CD14-positive monocyte (primary cell): Measurements from ENCODE around the gene PIK3R6. TPM values are rescaled to one million over a fixed set of nuclear protein-coding genes. Genes with fewer than 3 reads are reported as not detected.

Experiments
- DNase-seq, 3 donors: peaks; one replicate each; pipeline ENCODE4 v3.0.0-alpha.2; 2011 to 2022
- H2AFZ ChIP-seq: 2 replicates; pipeline ENCODE4 v1.6.0; 2012; ENCODE audit warnings: mild to moderate bottlenecking, low read depth, low read length, inconsistent platforms; ENCODE audit not compliant: insufficient read depth, poor library complexity, severe bottlenecking
- H3K27ac ChIP-seq, 2 donors: 1 replicate in 1 of 2; 2 replicates in 1 of 2; pipeline ENCODE4 v1.5.1; 2012 to 2013; ENCODE audit warnings: low read length in 2 of 2, control low read depth in 1 of 2, inconsistent platforms in 1 of 2, low read depth in 1 of 2, mild to moderate bottlenecking in 1 of 2
- H3K27me3 ChIP-seq, 2 donors: one replicate each; pipeline versions ENCODE4 v1.6.0 to v1.6.1; 2011 to 2013; ENCODE audit warnings: low read length in 2 of 2; ENCODE audit not compliant: control insufficient read depth in 2 of 2, insufficient read depth in 2 of 2
- H3K36me3 ChIP-seq, 2 donors: replicated peaks in 1 of 2; 1 replicate in 1 of 2; 2 replicates in 1 of 2; pipeline versions ENCODE4 v1.5.1 to v1.6.1; 2012 to 2013; ENCODE audit warnings: low read length in 2 of 2, control low read depth in 1 of 2, inconsistent platforms in 1 of 2, mild to moderate bottlenecking in 1 of 2; ENCODE audit not compliant: insufficient read depth in 2 of 2, control insufficient read depth in 1 of 2
- H3K4me1 ChIP-seq, 2 donors: 1 replicate in 1 of 2; 2 replicates in 1 of 2; pipeline versions ENCODE4 v1.5.1 to v1.6.1; 2012 to 2013; ENCODE audit warnings: low read length in 2 of 2, control low read depth in 1 of 2, inconsistent platforms in 1 of 2, mild to moderate bottlenecking in 1 of 2, moderate library complexity in 1 of 2; ENCODE audit not compliant: insufficient read depth in 2 of 2, control insufficient read depth in 1 of 2
- H3K4me2 ChIP-seq: replicated peaks from 2 replicates; pipeline ENCODE3; 2012; ENCODE audit warnings: low read length, moderate library complexity, mild to moderate bottlenecking; ENCODE audit not compliant: poor library complexity, severe bottlenecking; ENCODE audit errors: extremely low read depth
- H3K4me3 ChIP-seq, 3 experiments: fragments of 200-600 bp in 1 of 3; sonication (generic) in 1 of 3; replicated peaks in 1 of 3; 1 replicate in 2 of 3; 2 replicates in 1 of 3; pipeline ENCODE4 v1.5.1; 2011 to 2013; ENCODE audit warnings: low read length in 3 of 3, mild to moderate bottlenecking in 3 of 3, control low read depth in 2 of 3, low read depth in 2 of 3, inconsistent platforms in 1 of 3, moderate library complexity in 1 of 3
- H3K79me2 ChIP-seq: 2 replicates; pipeline ENCODE4 v1.6.0; 2012; ENCODE audit warnings: mild to moderate bottlenecking, control low read depth, inconsistent platforms, low read length, moderate library complexity; ENCODE audit not compliant: insufficient read depth
- H3K9ac ChIP-seq: 2 replicates; pipeline ENCODE4 v1.6.0; 2017; ENCODE audit warnings: low read length, mild to moderate bottlenecking; ENCODE audit not compliant: insufficient read depth, poor library complexity, severe bottlenecking
- H3K9me3 ChIP-seq, 2 donors: replicated peaks in 1 of 2; 1 replicate in 1 of 2; 2 replicates in 1 of 2; pipeline versions ENCODE4 v1.5.1 to v1.6.1; 2012 to 2013; ENCODE audit warnings: low read length in 2 of 2, control low read depth in 1 of 2; ENCODE audit not compliant: control insufficient read depth in 1 of 2, insufficient read depth in 1 of 2
- H4K20me1 ChIP-seq: 2 replicates; pipeline ENCODE4 v1.6.0; 2012; ENCODE audit warnings: mild to moderate bottlenecking, low read length, control low read depth, moderate library complexity; ENCODE audit not compliant: insufficient read depth
- H3K27ac Mint-ChIP-seq, 7 donors: one replicate each; pipeline ENCODE4 v1.8.0; 2020; ENCODE audit warnings: mild to moderate bottlenecking in 7 of 7, mixed read lengths in 7 of 7, moderate library complexity in 6 of 7, inconsistent platforms in 2 of 7
- H3K27me3 Mint-ChIP-seq, 3 donors: one replicate each; pipeline ENCODE4 v1.8.0; 2021 to 2022; ENCODE audit warnings: low read depth in 3 of 3, mild to moderate bottlenecking in 3 of 3, mixed read lengths in 3 of 3, moderate library complexity in 3 of 3, inconsistent platforms in 1 of 3
- H3K36me3 Mint-ChIP-seq, 2 donors: one replicate each; pipeline ENCODE4 v1.8.0; 2020; ENCODE audit warnings: mixed read lengths in 2 of 2, inconsistent platforms in 1 of 2, mild to moderate bottlenecking in 1 of 2
- H3K4me1 Mint-ChIP-seq: one replicate; pipeline ENCODE4 v1.8.0; 2020; ENCODE audit warnings: mild to moderate bottlenecking, mixed read lengths
- H3K4me3 Mint-ChIP-seq, 2 donors: one replicate each; pipeline ENCODE4 v1.8.0; 2020; ENCODE audit warnings: mild to moderate bottlenecking in 2 of 2, mixed read lengths in 2 of 2, moderate library complexity in 1 of 2
- H3K9me3 Mint-ChIP-seq, 7 donors: one replicate each; pipeline ENCODE4 v1.8.0; 2020 to 2022; ENCODE audit warnings: mixed read lengths in 7 of 7, mild to moderate bottlenecking in 6 of 7, moderate library complexity in 6 of 7, inconsistent platforms in 2 of 7
- CTCF ChIP-seq: fragments of 200-600 bp; IDR thresholded peaks from one replicate; pipeline ENCODE4 v1.8.0; 2022; ENCODE audit warnings: antibody characterized with exemption, mild to moderate bottlenecking
- WGBS: methylation state at CpG from one replicate; pipeline ENCODE4 v1.1.5; 2013; ENCODE audit warnings: missing lambda C conversion rate; ENCODE audit not compliant: insufficient coverage; 5-methylcytosine and 5-hydroxymethylcytosine counted together
- intact Hi-C, 2 donors: fragments of 100-400 bp; cut with micrococcal nuclease; formaldehyde crosslinking; loops; one replicate each; pipeline versions ENCODE4 v1.15.0 to v1.15.1; 2023
- polyA plus RNA-seq, 3 donors: library from polyadenylated mRNA; depleted of rRNA in 1 of 3; unstranded in 2 of 3; stranded (reverse) in 1 of 3; fragments of 300-500 nt in 2 of 3; fragments of >200 nt in 1 of 3; fragmentation: Illumina TruSeq in 2 of 3; gene quantifications; 1 replicate in 2 of 3; 2 replicates in 1 of 3; pipeline ENCODE4 v1.2.3, GENCODE V29; 2012 to 2021

Gene PIK3R6
- polyA plus RNA-seq, 3 donors = 3.6 to 23.3 (median 5.8) TPM

- H3K4me1 ChIP-seq = peaks cover 23 to 37% of the 10 kb centered on the region in 2 donors
- Mint-ChIP-seq H3K4me3 (no peak overlapping the region), H3K27ac (peak overlapping the region; percentile 23 to 100 (median 98)), H3K9me3 (peaks cover 2 to 11% (median 5%) of the 10 kb centered on the region in 7 donors), H3K27me3 (no peaks in the 10 kb centered on the region), H3K4me1 (peaks cover 39% of the 10 kb centered on the region), H3K36me3 (peaks cover 76 to 88% of the 10 kb centered on the region in 2 donors)
- no peaks in the 10 kb centered on the region for H3K9me3 ChIP-seq
- no peaks in the 10 kb centered on the region for H3K27me3 ChIP-seq
- H3K79me2 ChIP-seq = peaks cover 87% of the 10 kb centered on the region
- peak overlapping the region in 1 of 2 donors; percentile 98 for H3K27ac ChIP-seq
- H3K4me3 ChIP-seq = no peak overlapping the region
- H3K36me3 ChIP-seq = peaks cover 35 to 52% of the 10 kb centered on the region in 2 donors
- intact Hi-C loops = loop anchor here in 1 of 2 donors (2.0 to 5.0 kb wide), 2 partner anchors 52 to 78 kb away; no protein-coding TSS in a partner anchor
- no peak for TF ChIP-seq CTCF
- H4K20me1 ChIP-seq = peaks cover 34% of the 10 kb centered on the region
- DNase-seq = peak in 1 of 3 donors; percentile 6
- H3K4me2 ChIP-seq = no peak overlapping the region
- no peak overlapping the region for H2AFZ ChIP-seq
- WGBS = 97% methylated on average over 8 of the region's 8 CpGs
- no peak overlapping the region for H3K9ac ChIP-seq
Measured at GRCh38 chr17:8914554-8914953, 47.1 kb upstream of the PIK3R6 start.

- H3K4me1 ChIP-seq = peaks cover 18 to 30% of the 10 kb centered on the region in 2 donors
- no peak for TF ChIP-seq CTCF
- no peak overlapping the region for H2AFZ ChIP-seq
- no peak overlapping the region for H3K4me3 ChIP-seq
- no peak overlapping the region for H3K4me3 Mint-ChIP-seq
- H3K27me3 Mint-ChIP-seq = no peaks in the 10 kb centered on the region
- H3K79me2 ChIP-seq = peaks cover 80% of the 10 kb centered on the region
- H3K4me2 ChIP-seq = no peak overlapping the region
- H3K9ac ChIP-seq = no peak overlapping the region
- H4K20me1 ChIP-seq = peaks cover 41% of the 10 kb centered on the region
- peak overlapping the region in 6 of 7 donors; percentile 72 to 100 (median 98) for H3K27ac Mint-ChIP-seq
- peaks cover 32% of the 10 kb centered on the region for H3K4me1 Mint-ChIP-seq
- WGBS = 100% methylated on average over 2 of the region's 4 CpGs
- H3K27me3 ChIP-seq = no peaks in the 10 kb centered on the region
- no peaks in the 10 kb centered on the region for H3K9me3 ChIP-seq
- peaks cover 77 to 88% of the 10 kb centered on the region in 2 donors for H3K36me3 Mint-ChIP-seq
- peak overlapping the region in 1 of 2 donors; percentile 98 for H3K27ac ChIP-seq
- peaks cover 2 to 8% (median 5%) of the 10 kb centered on the region in 7 donors for H3K9me3 Mint-ChIP-seq
- intact Hi-C loops = loop anchor here in 1 of 2 donors (2.0 to 5.0 kb wide), 2 partner anchors 53 to 78 kb away; no protein-coding TSS in a partner anchor
- peak in 1 of 3 donors; percentile 6 for DNase-seq
- H3K36me3 ChIP-seq = peaks cover 40 to 59% of the 10 kb centered on the region in 2 donors
Measured at GRCh38 chr17:8913879-8914278, 46.4 kb upstream of the PIK3R6 start.
